GM12878 (cell line): ENCODE results near the gene FMC1. TPM values are rescaled to one million over a fixed set of nuclear protein-coding genes. Genes with fewer than 3 reads are reported as not detected.

Source experiments
- BCL3 ChIP-seq: IDR thresholded peaks from 2 replicates; pipeline ENCODE4 v1.6.1; 2011; ENCODE audit warnings: borderline replicate concordance, low read depth, mild to moderate bottlenecking, moderate library complexity, low read length; ENCODE audit not compliant: insufficient read depth, poor library complexity, severe bottlenecking
- CBX5 ChIP-seq: sonication (generic); IDR thresholded peaks from 2 replicates; pipeline ENCODE4 v1.6.1; 2016; ENCODE audit warnings: low read depth, moderate library complexity, mild to moderate bottlenecking, inconsistent platforms
- CEBPB ChIP-seq, 2 experiments: fragments of 150-350 bp in 1 of 2; IDR thresholded peaks; 2 replicates each; pipeline ENCODE4 v1.6.1; 2012 to 2014; ENCODE audit warnings: low read depth in 2 of 2, low read length in 2 of 2, borderline replicate concordance in 1 of 2, inconsistent platforms in 1 of 2
- CHD1 ChIP-seq: IDR thresholded peaks from 2 replicates; pipeline ENCODE4 v1.6.1; 2012; ENCODE audit warnings: low read depth, low read length, improper control_type of control experiment
- MTA3 ChIP-seq: IDR thresholded peaks from 2 replicates; pipeline ENCODE4 v1.6.1; 2012; ENCODE audit warnings: low read length, inconsistent platforms, borderline replicate concordance
- POLR2A ChIP-seq: IDR thresholded peaks from 2 replicates; pipeline ENCODE4 v1.6.1; 2011; ENCODE audit warnings: low read depth, mild to moderate bottlenecking, low read length
- RAD51 ChIP-seq: fragments of 450-650 bp; IDR thresholded peaks from 2 replicates; pipeline ENCODE4 v1.6.1; 2016; ENCODE audit warnings: moderate library complexity, mild to moderate bottlenecking, inconsistent platforms
- RCOR1 ChIP-seq: conservative IDR thresholded peaks from 2 replicates; pipeline ENCODE4 v1.6.1; 2012; ENCODE audit warnings: low read depth, low read length, improper control_type of control experiment
- REST ChIP-seq: IDR thresholded peaks from 2 replicates; pipeline ENCODE4 v1.6.1; 2012; ENCODE audit warnings: mild to moderate bottlenecking, low read depth, low read length
- SREBF1 ChIP-seq: IDR thresholded peaks from 2 replicates; pipeline ENCODE4 v1.6.1; 2012; ENCODE audit warnings: mild to moderate bottlenecking, low read length
- SRF ChIP-seq, 2 experiments: IDR thresholded peaks; 2 replicates each; pipeline ENCODE4 v1.6.1; 2011; ENCODE audit warnings: low read depth in 2 of 2, low read length in 2 of 2, mild to moderate bottlenecking in 1 of 2, moderate library complexity in 1 of 2
- TCF12 ChIP-seq: IDR thresholded peaks from 2 replicates; pipeline ENCODE4 v1.6.1; 2011; ENCODE audit warnings: low read depth, mild to moderate bottlenecking, low read length
- ZNF207 ChIP-seq: fragments of 450-650 bp; IDR thresholded peaks from 2 replicates; pipeline ENCODE4 v1.6.1; 2014; ENCODE audit warnings: antibody characterized with exemption, mild to moderate bottlenecking, borderline replicate concordance
- polyA plus RNA-seq, 11 experiments: library from polyadenylated mRNA; depleted of rRNA in 4 of 11; unstranded in 6 of 11; stranded (reverse) in 5 of 11; fragments of >200 nt; fragmentation: Nextera tagmentation in 4 of 11; fragmentation: Illumina TruSeq in 1 of 11; extraction: Ambion mirVana in 4 of 11; extraction: Trizol in 1 of 11; gene quantifications; 1 replicate in 1 of 11; 2 replicates in 10 of 11; pipeline versions ENCODE4 v1.2.1 to v1.2.3, GENCODE V29; 2011 to 2016; ENCODE audit warnings: inconsistent platforms in 2 of 11, missing spikeins in 2 of 11, low read depth in 1 of 11
- total RNA-seq, 4 experiments: library from RNA; depleted of rRNA in 3 of 4; stranded (reverse); fragments of >200 nt in 3 of 4; fragmentation: Illumina TruSeq in 1 of 4; extraction: Trizol in 1 of 4; gene quantifications; 2 replicates each; pipeline versions ENCODE4 v1.2.1 to v1.2.3, GENCODE V29; 2013 to 2021
- TF ChIP-seq, protein P1 (sequence below): fragments of 450-650 bp; formaldehyde crosslinking; IDR thresholded peaks from 2 replicates; pipeline ENCODE4 v1.5.0; 2022; ENCODE audit warnings: mild to moderate bottlenecking, missing genetic modification characterization
- TF ChIP-seq, protein P2 (sequence below): fragments of 450-650 bp; formaldehyde crosslinking; IDR thresholded peaks from 2 replicates; pipeline ENCODE4 v1.4.0; 2020; ENCODE audit warnings: mild to moderate bottlenecking, moderate library complexity

FMC1 gene
- total and polyA plus RNA-seq, 10 of the 15 experiments (the other 5 are each of a cell fraction or from before 2014, with no cell fraction given): 4.2 to 60.4 (median 15.6) TPM

DNA sequence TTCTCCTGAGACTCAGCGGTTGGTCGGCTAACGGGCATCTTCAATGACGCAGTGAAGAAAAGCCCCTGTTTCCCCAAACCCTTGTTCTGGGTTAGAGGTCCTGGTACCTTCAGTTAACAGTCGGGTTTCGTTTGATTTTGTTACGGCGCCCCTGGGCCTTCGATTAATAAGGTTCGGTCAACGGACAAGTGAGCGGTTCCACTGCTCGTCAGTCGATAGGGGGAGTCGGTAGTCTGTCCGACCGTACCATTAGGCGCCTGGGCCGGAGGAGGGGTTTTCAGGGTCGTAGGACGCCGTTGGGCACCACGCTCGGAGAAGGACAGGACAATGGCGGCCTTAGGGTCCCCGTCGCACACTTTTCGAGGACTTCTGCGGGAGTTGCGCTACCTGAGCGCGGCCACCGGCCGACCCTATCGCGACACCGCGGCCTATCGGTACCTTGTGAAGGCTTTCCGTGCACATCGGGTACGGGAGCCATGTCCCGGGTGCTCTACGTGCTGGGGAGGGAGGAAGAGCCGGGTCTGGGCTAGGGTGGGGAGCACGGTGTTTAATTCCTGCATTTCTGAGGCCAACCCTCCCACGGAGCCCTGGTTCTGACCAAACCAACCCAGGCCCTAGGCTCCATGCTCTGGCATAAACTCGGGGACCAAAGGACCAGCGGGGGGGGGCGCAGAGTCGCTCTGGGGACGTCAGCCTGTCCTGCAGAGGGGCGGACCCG lies at the start of gene FMC1 (continued):
- TF ChIP-seq CEBPB (IDR thresholded peaks at IDR 0.05; ENCODE audit: borderline replicate concordance in 1 of 2, low read depth in 2 of 2, low read length in 2 of 2) (no peak), SRF (IDR thresholded peaks at IDR 0.05; ENCODE audit: low read depth in 2 of 2, low read length in 2 of 2) (0 out of 4 replicates have a peak, but pooled peaks of 1 of the 2 experiments have one; percentile 67), RAD51 (no peak), CHD1 (peak; percentile 96), BCL3 (no peak), MTA3 (no peak; the same call in 1 of the 2 replicates), POLR2A (peak; percentile 86), SREBF1 (peak; percentile 93), TCF12 (no peak; the same call in 1 of the 2 replicates), RCOR1 (no peak), ZNF207 (no peak), REST (no peak), CBX5 (no peak)
- TF ChIP-seq, protein P1, sequence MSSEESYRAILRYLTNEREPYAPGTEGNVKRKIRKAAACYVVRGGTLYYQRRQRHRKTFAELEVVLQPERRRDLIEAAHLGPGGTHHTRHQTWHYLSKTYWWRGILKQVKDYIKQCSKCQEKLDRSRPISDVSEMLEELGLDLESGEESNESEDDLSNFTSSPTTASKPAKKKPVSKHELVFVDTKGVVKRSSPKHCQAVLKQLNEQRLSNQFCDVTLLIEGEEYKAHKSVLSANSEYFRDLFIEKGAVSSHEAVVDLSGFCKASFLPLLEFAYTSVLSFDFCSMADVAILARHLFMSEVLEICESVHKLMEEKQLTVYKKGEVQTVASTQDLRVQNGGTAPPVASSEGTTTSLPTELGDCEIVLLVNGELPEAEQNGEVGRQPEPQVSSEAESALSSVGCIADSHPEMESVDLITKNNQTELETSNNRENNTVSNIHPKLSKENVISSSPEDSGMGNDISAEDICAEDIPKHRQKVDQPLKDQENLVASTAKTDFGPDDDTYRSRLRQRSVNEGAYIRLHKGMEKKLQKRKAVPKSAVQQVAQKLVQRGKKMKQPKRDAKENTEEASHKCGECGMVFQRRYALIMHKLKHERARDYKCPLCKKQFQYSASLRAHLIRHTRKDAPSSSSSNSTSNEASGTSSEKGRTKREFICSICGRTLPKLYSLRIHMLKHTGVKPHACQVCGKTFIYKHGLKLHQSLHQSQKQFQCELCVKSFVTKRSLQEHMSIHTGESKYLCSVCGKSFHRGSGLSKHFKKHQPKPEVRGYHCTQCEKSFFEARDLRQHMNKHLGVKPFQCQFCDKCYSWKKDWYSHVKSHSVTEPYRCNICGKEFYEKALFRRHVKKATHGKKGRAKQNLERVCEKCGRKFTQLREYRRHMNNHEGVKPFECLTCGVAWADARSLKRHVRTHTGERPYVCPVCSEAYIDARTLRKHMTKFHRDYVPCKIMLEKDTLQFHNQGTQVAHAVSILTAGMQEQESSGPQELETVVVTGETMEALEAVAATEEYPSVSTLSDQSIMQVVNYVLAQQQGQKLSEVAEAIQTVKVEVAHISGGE (CRISPR knock-in tag): no peak
- TF ChIP-seq, protein P2, sequence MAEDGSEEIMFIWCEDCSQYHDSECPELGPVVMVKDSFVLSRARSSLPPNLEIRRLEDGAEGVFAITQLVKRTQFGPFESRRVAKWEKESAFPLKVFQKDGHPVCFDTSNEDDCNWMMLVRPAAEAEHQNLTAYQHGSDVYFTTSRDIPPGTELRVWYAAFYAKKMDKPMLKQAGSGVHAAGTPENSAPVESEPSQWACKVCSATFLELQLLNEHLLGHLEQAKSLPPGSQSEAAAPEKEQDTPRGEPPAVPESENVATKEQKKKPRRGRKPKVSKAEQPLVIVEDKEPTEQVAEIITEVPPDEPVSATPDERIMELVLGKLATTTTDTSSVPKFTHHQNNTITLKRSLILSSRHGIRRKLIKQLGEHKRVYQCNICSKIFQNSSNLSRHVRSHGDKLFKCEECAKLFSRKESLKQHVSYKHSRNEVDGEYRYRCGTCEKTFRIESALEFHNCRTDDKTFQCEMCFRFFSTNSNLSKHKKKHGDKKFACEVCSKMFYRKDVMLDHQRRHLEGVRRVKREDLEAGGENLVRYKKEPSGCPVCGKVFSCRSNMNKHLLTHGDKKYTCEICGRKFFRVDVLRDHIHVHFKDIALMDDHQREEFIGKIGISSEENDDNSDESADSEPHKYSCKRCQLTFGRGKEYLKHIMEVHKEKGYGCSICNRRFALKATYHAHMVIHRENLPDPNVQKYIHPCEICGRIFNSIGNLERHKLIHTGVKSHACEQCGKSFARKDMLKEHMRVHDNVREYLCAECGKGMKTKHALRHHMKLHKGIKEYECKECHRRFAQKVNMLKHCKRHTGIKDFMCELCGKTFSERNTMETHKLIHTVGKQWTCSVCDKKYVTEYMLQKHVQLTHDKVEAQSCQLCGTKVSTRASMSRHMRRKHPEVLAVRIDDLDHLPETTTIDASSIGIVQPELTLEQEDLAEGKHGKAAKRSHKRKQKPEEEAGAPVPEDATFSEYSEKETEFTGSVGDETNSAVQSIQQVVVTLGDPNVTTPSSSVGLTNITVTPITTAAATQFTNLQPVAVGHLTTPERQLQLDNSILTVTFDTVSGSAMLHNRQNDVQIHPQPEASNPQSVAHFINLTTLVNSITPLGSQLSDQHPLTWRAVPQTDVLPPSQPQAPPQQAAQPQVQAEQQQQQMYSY (CRISPR knock-in tag): no peak
